Measurements from ENCODE around the gene BLOC1S3.

The BLOC1S3 gene

DNA sequence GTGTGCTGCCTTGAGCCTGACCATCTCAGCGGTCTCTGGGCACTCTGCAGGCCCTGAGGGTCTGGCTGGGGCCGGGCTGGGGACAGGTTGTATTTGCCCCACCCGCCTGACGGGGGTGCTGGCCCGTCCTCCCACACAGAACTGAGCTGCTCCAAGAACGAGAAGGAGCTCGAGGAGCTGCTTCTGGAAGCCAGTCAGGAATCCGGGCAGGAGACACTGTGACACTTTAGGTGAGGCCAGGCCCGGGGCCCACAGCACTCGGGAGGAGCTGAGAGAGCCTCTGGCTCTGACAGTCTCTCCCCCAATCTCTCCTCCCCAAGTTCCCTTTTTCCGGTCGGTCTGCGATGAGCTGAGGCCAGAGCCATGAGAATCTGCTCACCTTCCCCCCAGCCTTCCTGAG, 32.3 kb upstream of the BLOC1S3 start:
- DNase-seq (ENCODE audit: low read depth in 2 of 2) = no peak

DNA sequence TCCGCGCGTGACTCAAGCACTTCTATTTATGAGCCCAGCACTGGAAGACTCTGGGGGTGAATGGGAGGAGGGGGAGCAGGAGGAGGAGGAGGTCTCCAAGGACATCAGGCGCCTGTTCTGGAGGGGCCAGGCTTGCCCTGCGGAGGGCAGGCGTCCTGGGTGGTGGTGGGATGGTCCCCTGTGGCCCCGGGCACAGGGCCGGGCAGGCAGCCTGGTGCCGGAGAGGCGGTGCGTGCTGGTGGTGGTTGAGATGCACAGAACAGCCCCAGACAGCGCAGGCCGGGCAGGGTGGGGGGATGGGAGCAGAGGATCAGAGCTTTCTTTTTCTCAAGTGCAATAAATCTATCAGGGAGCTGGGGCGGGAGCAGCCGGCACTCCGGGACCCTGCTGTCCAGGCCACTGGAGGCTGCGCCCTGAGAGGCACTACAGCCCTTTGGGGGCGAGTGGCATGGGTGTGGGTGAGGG, 31.8 kb upstream of the BLOC1S3 start:
- DNase-seq (ENCODE audit: low read depth in 2 of 2) = no peak

DNA sequence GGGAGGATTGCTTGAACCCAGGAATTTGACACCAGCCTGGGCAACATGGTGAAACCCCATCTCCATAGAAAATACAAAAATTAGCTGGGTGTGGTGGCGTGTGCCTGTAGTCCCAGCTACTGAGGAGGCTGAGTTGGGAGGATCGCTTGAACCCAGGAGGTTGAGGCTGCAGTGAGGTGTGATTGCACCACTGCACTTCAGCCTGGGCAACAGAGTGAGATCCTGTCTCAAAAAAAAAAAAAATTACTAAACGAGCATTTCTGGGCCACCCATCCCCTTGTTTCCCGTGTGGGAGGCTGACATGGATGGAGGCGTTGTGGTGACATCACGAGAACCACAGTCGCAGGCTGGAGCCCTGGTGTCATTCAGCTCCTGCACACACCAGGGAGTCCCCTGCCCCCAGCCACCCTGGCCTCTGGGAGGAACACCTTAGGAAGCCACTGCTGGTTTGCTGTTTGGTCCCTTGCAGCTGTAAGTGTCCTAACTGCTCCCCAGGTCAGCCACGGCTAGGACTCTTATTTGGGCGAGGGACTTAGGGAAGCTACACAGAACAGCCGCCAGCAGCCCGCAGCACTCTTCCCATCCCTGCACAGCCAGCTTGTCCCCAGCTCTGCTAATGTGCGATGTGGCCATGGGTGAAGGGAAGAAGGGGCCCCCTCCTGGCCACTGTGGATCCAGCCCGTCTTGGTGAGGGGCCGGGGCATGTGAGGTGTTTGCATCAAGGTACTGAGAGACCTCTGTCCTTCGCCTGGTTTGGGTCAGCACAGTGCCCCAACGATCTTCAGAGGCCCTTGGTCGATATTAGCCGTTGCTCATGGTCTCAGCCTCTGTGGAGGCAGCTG, 30.5 kb upstream of the BLOC1S3 start:
- DNase-seq (ENCODE audit: low read depth in 2 of 2) = no peak

DNA sequence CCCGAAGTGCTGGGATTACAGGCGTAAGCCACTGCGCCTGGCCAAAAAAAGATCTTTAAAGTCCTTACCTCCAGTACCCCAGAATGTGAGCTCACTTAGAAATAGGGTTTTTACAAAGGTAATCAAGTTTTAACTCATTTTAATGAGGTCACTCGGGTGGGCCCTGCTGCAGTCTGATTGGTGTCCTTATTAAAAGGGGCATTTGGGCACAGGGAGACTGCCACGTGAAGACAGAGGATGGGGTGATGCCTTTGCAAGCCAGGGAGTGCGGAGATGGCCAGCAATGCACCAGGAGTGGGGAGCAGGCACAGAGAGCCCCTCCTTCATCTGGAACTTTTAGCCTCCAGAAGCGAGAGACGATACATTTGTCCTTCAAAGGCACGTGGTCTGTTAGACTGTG, 29.5 kb upstream of the BLOC1S3 start:
- DNase-seq (ENCODE audit: low read depth in 2 of 2) = no peak

DNA sequence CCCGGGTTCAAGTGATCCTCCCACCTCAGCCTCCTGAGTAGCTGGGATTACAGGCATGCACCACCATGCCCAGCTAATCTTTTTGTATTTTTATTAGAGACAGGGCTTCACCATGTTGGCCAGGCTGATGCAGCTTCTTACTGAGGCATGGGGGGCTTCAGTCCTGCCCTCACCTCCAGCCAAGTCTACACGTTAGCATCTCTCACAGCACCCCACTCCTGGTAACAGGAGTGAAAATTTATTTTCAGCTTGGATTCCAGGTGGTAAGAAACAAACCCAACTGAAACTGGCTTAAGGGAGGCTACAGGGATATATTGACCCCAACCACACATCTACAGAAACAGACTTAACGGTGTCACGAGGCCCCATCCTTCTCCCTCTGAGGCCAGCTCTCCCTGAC, 28.4 kb upstream of the BLOC1S3 start:
- DNase-seq (ENCODE audit: low read depth in 2 of 2) = no peak

DNA sequence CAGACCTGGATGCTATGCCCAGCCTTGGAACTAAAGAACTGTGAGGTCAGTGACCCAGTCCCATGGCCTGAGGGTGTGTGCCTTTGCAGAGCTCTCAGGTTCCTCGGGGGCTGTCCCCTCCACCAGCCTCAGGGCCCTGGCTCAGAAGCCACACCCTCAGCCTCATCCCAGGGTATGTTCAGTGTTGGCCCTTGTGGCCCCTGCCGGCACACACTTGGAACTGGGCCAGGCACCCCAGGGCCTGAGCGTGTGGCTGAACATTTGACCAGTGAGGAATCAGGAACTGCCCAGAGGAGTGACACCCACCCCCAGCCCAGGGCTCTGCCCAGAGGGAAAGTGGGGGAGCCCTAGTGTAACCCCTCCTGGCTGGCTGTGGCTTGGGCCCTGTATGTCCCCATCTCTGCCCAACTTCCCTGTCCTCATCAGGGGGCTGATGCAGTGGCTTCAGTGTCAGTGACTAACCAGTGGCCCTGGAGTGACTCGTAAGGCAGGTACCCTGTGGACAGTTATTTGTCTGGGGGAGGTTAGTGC, 27.8 kb upstream of the BLOC1S3 start:
- DNase-seq (ENCODE audit: low read depth in 2 of 2) = no peak

DNA sequence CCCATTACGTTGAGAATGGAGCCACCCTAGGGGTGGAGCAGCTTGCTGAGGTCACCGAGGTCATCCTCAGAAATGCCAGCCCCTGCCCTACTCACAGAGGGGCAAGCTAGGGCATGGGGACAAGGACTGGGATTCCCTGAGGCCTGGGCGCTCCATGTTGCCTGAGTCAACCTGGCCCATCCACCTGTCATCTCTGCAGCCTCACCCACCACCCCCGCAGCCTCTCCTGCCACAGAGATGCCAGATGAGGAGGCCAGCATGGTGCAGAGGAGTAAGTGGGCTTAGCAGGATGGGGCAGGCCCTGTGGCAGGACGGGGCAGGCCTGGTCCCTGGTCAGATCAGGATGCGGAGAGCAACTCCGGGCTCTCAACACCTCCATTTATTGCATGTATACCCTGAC, 27.3 kb upstream of the BLOC1S3 start:
- no peak for DNase-seq (ENCODE audit: low read depth in 2 of 2)

DNA sequence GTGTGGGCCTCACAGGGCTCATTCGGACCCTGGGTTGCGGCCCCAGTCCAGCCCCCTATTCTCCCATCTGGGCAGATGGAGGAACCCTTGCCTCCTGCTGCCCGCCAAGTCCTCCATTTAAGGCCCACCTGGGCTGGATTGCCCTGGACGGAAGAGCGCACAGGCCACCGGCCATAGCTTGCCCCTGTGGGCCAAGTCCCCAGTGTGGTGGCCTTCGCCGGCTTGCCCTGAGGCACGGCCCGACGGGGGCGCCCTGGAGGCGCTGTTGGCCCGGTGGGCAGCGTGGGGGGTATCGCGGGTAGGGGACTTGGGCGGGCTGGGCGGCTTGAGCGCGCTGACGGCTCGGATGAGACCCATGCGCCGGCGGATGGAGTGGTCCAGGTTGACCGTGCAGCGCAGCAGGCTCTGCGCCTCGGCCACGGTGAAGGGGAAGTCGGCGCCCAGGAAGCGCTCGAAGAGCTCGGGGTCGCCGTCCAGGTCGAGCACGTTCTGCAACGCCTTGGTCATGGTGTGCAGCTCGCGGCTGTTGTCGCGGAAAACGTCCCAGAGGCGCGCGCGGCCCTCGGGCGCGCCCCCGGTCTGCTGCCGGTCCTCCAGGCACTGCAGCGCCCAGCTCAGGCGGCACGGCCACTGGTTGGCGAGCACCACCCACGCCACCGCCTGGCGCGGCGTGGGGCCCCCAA, 26.6 kb upstream of the BLOC1S3 start:
- DNase-seq (ENCODE audit: low read depth in 2 of 2) = no peak

DNA sequence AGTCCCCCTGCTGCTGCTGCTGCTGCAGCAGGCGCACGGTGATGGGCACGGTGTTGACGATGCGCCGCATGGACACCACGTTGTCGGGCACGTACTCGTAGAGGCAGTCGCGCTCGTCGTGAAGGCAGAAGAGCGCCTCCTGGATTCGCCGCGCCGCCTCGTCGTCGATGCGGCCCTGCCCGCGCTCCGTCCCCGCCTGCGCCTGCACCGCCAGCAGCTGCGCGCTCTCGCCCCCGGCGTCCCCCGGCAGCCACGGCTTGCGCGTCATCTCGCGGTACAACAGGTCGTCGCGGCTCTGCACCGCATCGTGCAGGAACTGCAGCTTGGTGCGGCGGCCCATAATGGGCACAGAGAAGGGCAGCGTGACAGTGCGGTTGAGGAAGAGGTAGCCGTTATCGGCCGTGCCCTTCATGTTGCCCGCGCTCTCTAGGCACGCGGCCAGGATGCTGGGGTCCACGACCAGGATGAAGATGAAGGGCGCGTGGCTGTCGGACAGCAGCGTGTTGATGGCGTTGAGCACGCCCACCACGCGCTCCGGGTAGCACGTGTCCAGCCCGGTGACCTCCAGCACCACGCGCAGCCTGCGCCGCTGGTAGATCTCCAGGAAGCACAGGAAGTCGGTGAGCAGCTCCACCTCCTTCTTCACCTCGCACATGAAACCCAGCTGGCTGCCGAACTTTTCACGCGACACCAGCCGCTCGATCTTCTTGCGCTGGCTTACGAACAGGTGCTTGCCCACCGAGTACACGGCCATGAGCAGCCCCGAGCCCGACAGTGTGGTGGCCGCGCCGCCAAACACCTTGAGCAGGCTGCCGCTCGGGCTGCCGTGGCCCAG, 25.9 kb upstream of the BLOC1S3 start:
- DNase-seq (ENCODE audit: low read depth in 2 of 2) = no peak

DNA sequence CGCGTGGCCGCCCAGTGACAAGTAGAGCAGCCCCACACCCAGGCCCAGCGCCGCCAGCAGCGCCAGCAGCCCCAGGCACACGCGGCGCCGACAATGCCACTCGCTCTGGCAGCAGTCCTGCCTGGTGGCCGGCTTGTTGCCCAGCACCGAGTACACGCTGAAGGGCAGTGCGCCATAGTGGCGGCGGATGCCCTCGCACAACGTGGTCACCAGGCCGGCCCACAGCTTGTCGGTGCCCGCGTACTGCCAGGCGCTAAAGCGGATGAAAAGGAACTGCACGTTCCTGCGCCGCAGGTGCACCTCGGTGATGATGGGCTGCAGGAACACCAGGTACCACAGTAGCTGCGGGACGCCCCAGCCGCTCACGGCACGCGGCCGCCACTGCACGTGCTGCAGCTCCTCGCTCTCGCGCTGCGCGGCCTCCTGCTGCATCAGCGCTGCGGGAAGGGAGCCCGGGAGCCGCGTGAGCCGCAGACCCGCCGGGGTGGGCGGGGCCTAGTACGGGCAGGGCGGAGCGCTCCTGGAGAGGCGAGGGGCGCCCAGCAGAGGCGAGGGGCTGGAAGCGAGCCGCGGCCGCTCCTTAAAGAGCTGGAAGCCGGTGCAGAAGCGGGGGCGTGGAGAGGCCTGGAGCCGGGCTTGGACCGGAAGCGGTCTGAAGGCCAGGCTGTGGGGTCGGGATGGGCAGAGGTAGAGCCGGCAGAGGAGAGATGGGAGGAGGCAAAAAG, 25.1 kb upstream of the BLOC1S3 start:
- DNase-seq (ENCODE audit: low read depth in 2 of 2) = no peak

DNA sequence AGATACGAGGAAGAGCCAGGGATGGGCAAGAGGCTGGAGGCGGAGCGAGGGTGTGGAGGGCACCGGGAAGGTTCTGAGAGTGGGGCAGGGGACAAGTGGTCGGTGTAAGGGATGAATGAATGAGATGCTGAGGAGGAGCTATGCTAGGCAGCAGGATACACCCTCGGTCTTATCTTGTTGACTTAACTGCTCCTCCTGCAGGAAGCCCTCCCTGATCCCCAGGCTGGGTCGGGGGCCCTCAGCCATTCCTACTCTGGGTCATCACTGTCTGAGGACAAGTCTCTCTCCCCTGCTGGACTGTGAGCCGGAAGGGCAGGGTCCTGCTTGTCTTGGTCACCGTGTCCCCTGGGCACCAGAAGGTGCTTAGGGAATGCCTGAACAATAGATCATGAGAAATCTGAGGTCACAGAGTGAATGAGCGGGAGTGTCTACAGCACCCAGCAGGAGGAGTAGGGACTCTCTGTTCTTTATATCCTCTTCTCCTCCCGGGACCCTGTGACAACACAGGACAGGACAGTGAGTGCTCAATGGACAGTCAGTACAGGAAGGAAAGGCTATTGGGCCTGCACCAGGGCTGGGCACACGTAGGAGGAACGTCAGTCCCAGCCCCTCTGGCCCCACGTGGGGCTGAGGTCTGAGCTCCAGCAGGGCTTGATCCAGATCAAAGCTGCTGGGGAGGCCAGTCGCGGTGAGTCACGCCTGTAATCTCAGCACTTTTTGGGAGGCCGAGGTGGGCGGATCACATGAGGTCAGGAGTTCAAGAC, 24.3 kb upstream of the BLOC1S3 start:
- DNase-seq (ENCODE audit: low read depth in 2 of 2) = no peak

DNA sequence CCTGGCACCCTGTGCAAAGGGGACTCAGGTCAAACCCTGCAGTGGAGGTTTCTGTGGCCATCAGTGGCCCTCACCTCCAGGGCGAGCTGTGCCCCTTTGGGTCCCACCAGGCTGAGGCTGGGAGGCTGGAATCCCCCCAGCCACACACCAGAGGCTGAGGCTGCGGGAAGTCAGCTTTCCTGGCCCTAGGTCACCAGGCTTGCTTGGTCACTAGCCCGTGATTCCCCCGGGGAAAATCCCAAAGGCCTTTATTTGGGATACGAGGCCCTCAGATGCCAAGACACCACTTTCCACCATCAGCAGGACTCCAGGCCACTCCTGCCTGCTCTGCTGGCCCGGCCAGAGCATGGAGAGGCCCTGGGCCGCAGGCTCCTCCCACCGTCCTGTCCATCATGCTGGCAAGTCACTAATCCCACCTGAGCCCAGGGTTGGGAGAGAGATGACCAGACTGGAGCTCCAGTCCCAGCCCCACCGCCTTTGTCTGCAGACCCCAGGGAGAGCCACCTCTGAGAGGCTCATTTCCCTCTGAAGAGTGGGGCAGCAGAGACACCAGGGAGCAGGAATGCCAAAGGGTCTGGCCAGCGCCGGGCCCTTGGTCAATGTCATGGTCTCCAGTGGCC, 22.5 kb upstream of the BLOC1S3 start:
- no peak for DNase-seq (ENCODE audit: low read depth in 2 of 2)

DNA sequence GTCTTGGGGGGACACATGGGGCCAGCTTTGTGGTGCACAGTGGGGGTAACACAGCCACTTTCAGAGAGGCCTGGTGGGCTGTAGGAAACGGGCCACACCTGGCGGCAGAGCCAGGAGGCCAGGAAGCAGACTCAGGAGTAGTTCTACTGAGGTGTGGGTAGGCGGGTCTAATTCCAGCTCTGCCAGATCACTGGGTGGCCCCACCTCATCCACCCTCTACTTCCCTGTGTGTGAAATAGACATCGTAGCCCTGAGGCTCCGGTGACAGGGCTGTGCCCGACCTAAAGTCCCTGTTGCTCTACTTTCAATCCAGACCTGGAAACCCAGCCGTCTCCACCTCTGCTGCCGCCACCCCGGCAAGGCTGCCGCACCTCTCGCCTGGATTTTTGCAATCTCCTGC, 21.8 kb upstream of the BLOC1S3 start:
- no peak for DNase-seq (ENCODE audit: low read depth in 2 of 2)

DNA sequence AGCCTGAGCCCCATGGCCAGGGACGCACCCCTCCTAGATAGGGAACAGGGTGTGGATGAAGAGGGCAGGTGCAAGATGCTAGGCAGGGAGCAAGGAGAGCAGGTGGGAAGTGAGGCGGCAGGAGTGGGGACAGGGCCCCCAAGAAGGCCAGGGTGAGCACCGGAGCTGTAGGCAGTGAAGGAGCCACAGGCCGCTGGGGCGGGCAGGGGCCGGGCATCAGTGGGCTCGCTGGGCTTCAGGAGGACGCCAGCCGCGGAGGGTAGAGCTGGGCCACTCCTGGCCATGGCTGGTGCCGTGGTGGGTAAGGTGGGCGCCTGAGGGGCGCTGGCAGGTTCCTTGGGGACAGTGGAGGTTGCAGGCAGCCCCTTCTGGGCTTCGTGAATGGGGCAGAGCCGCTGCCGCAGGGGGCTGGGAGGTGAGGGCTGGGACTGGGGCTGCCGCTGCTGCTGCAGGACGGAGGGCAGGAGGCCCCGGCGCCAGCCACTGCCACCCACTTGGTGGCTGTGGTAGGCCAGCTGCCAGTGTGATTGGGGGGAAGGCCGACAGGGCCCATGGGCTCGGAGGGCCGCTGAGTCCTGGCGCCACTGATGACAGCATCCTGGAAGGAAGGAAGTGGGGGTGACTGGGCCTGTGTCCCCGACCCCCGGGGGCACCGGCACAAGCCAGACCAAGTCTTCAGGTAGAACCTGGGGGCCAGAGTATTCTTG, 19.9 kb upstream of the BLOC1S3 start:
- no peak for DNase-seq (ENCODE audit: low read depth in 2 of 2)

DNA sequence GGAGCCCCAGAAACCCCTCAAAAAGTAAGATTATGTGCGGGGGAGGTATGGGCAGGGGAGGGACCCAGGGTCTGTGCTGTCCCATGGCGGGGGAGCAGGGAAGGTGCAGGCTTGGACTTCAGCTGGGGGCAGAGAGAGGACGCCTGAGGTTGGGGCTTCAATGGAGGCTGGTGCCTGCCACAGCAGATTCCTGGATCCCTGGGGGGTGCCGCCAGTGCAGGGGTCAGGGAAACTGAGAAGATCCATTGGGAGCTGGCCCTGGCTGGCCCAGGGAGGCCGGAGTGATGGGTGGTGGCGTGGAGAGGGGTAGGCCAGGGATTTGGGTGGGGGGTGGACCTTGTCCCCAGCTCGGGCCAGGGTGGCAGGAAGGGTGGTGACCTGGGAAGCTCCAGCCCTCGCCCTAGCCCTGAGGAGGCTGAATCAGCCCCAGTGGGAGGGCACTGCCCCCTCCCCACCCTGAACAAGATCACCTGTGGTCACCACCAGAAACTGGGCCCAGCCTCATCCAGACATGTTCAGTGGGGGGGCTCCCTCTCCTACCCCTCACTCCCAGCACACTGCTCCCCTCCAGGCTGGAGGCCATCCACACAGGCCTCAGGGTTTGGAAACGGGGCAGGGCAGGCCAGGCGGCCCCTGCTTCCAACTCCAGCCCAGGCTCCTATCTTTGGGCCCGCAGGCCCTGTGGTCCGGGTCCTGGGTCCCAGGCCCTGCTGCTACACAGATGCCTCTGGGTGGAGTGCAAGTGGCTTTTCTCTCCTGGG, 19.2 kb upstream of the BLOC1S3 start:
- DNase-seq (ENCODE audit: low read depth in 2 of 2) = no peak

DNA sequence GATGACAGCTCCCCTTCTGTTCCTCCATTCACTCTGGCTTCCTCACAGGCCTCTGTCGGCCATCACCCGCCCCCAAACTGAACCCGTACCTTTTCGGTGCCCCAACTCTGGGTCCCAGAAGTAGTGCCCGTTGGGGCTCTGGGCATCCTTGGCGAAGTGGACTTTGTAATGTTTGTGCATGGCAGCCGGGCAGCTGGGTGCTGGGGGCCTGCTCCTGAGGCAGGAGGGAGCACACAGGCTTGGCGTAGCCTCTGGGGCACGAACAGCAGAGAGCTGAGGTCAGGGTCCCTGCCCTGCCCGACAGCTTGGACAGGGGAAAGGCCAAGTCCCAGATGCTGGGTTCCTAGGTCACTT, 18.6 kb upstream of the BLOC1S3 start:
- no peak for DNase-seq (ENCODE audit: low read depth in 2 of 2)

DNA sequence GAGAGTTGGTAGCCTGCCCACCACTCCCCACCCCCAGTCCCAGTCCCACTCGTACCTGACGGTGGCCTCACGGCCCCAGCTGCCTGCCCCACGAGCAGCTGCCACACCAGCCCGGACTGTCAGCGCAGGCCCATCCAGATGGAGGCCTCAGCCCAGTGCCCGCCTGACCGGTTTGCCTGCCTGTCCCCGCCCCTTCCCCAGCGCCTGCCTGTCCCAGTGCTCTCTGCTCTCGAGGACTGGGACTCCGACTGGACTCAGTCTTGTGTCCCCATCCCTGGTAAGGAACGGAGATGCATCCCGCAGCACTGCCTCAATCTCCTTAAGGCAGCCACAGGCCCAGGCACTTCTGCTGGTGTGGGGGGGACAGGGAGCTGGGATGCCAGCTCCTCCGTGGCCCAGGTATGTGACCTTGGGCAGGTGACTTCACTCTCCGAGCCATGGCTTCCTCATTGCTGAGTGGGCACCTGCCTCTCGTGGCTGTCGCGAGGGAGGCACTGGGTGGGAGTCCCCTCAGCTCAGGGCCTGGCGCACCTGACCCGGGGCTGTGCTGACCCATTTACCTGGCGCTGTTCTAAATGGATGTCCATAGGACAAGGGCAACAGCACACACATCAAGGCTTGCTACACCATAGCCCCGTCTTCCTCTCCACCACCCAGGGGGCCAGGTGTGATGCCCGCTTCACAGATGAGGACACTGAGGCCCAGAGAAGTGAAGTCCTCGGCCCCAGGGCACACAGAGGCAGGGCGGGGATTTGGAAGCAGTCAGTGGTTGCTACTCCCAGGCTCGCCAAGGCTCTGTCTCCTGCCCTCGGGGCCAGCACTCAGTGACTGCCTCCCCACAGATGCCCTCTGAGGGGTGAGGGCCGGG, 17.5 kb upstream of the BLOC1S3 start, which contains the start of gene NKPD1:
TSS of gene NKPD1 (minus strand) at position 113 of the 868 bp plus-strand sequence. CDS start 832 bp downstream, outside the sequence.
- no peak for DNase-seq (ENCODE audit: low read depth in 2 of 2)

All from stimulated activated CD8-positive, alpha-beta memory T cell treated with anti-CD3 and anti-CD28 coated beads, Interleukin-7, amount 100 ng/mL, for 1 hour (primary cell).